ENCODE measurements around the gene ZFPM1. TPM values are rescaled to one million over a fixed set of nuclear protein-coding genes. Genes with fewer than 3 reads are reported as not detected.

Gene ZFPM1
- total RNA-seq, 1 donor from 2014 or later: 1.7 TPM

DNA sequence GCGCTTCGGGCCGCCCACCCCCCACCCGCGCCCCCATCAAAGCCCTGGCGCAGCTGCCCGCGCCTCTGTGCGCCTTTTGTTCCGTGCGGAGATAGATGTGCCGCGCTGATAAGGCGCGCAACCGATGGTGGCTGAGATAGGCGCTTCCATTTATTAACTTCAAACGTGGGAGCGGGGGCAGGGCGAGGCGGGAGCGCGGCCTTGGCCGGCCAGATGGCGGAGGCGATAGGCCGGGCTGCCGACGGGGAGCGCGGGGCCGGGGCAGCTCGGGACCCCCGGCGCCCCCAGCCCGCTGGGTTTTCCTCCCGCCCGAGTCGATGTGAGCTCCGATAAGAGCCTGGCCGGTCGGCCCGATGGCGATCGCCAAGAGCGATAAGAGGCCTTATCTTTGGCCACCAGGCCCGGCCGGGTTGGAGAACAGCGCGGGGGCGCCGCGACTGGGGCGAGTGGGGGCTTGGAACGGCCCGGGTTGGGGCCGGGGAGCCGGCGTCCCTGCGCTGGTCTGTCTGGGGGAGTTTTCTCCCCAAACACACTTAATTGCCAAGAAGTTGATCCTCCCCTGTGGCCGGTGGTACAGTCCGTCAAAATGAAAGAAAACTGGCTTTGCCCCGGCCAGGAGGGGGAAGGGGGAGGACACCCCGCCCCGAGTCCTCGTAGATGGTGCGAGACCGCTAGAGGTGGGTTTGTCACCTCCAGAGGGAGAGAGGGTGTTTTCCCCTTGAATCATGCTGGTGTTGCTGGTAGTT, 2.7 kb downstream of the ZFPM1 start:
- H3K9me3 ChIP-seq: no peaks in the 10 kb centered on the region
- no peak for DNase-seq (ENCODE audit: extremely low spot score in 2 of 2)
- TF ChIP-seq CTCF (IDR thresholded peaks at IDR 0.05) (no peak), POLR2AphosphoS5 (IDR thresholded peaks at IDR 0.05; ENCODE audit: insufficient read depth in 1 of 2, low read depth in 1 of 2) (peak in 1 of 2 donors; percentile 9)
- peaks cover 31% of the 10 kb centered on the region for H3K4me1 ChIP-seq
- H3K27me3 ChIP-seq: no peaks in the 10 kb centered on the region
- H3K36me3 ChIP-seq: no peaks in the 10 kb centered on the region
- H3K27ac ChIP-seq: peak overlapping the region; percentile 65
- intact Hi-C loops (cut with DNase I): no loop called here
- peak overlapping the region; percentile 57 to 80 for H3K4me3 ChIP-seq

GRCh38 chr16:88456356-88457292, 3.5 kb downstream of the ZFPM1 start:
- no peaks in the 10 kb centered on the region for H3K36me3 ChIP-seq
- no peak for DNase-seq (ENCODE audit: extremely low spot score in 2 of 2)
- peak overlapping the region; percentile 57 to 80 for H3K4me3 ChIP-seq
- peak overlapping the region; percentile 65 for H3K27ac ChIP-seq
- H3K4me1 ChIP-seq: peaks cover 31% of the 10 kb centered on the region
- no peak for TF ChIP-seq POLR2A (IDR thresholded peaks at IDR 0.05)
- TF ChIP-seq CTCF (IDR thresholded peaks at IDR 0.05): no peak
- no peak for TF ChIP-seq POLR2AphosphoS5 (IDR thresholded peaks at IDR 0.05; ENCODE audit: insufficient read depth in 1 of 2, low read depth in 1 of 2)
- H3K9me3 ChIP-seq: no peaks in the 10 kb centered on the region
- intact Hi-C loops (cut with DNase I): no loop called here
- no peaks in the 10 kb centered on the region for H3K27me3 ChIP-seq

DNA sequence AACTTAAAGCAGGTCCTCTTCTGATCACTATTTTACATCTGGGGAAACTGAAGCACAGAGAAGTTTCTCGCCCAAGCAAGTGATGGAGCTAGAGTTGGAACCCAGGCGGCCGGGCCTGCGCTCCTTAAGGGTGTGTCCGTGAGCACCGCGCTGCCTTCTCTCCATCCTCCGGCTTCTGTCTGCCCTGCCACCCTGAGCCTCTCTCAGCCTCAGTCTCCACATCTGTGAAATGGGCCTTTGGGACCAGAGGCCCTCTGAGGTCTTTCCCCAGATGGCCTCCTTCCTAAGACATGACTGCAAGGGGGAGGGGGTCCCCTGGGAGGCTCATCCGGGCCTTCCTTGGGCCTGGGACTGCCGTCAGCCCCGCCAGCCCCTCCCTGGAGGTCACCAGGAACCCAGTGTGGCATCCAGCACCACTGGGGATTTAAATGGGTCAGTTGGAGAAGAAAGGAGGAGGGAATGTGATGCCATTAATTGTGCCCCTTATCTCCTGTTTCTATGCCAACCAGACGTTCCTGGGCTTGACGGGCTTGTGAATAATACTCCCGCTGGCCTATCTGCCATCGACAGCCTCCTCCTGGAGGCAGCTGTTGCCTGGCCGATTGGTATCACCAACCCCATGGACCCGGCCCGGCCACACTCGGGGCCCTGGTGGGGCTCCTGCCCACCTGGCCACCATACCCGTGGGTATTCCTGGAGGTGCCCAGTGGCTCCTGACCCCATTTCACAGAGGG, 5.1 kb downstream of the ZFPM1 start:
- Histone ChIP-seq H3K36me3 (no peaks in the 10 kb centered on the region), H3K27me3 (no peaks in the 10 kb centered on the region), H3K4me3 (no peak overlapping the region), H3K4me1 (peaks cover 24% of the 10 kb centered on the region), H3K27ac (no peak overlapping the region), H3K9me3 (no peaks in the 10 kb centered on the region)
- DNase-seq (ENCODE audit: extremely low spot score in 2 of 2): no peak
- TF ChIP-seq POLR2A (IDR thresholded peaks at IDR 0.05): no peak
- intact Hi-C loops (cut with DNase I): no loop called here

DNA sequence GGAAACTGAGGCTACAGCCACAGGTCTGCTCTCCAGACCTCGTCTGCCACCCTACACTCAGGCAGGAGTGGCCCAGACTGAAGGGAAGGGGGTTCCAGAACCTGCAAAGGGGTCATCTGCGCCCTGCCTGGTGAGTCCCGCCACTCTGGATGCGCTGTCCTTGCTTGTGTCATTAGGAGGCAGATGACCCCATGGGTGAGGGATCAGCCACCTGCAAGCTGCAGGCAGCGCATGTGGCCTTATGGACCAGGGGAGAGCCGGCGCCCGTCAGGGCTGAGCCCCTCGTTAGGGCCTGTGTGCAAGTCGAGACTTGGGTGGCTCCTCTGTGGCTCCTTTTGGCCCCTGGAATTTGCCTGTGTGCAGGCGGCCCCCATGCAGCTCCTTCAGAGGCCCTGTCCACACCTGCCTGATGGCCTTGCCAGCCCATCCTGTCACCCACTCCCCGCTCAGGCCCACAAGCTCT, 5.7 kb downstream of the ZFPM1 start:
- Histone ChIP-seq H3K9me3 (no peaks in the 10 kb centered on the region), H3K36me3 (no peaks in the 10 kb centered on the region), H3K27me3 (no peaks in the 10 kb centered on the region), H3K4me3 (no peak overlapping the region), H3K4me1 (peaks cover 22% of the 10 kb centered on the region), H3K27ac (no peak overlapping the region)
- no peak for DNase-seq (ENCODE audit: extremely low spot score in 2 of 2)
- intact Hi-C loops (cut with DNase I): no loop called here
- TF ChIP-seq POLR2AphosphoS5 (IDR thresholded peaks at IDR 0.05; ENCODE audit: insufficient read depth in 1 of 2, low read depth in 1 of 2) (no peak), POLR2A (IDR thresholded peaks at IDR 0.05) (no peak), CTCF (IDR thresholded peaks at IDR 0.05) (no peak)

GRCh38 chr16:88459366-88460073, 6.4 kb downstream of the ZFPM1 start:
- TF ChIP-seq POLR2A (IDR thresholded peaks at IDR 0.05): no peak
- no peak for TF ChIP-seq POLR2AphosphoS5 (IDR thresholded peaks at IDR 0.05; ENCODE audit: insufficient read depth in 1 of 2, low read depth in 1 of 2)
- TF ChIP-seq CTCF (IDR thresholded peaks at IDR 0.05): no peak
- Histone ChIP-seq H3K9me3 (no peaks in the 10 kb centered on the region), H3K4me1 (peaks cover 15% of the 10 kb centered on the region), H3K27ac (no peak overlapping the region), H3K27me3 (no peaks in the 10 kb centered on the region), H3K36me3 (no peaks in the 10 kb centered on the region), H3K4me3 (no peak overlapping the region)
- intact Hi-C loops (cut with DNase I): no loop called here
- DNase-seq (ENCODE audit: extremely low spot score in 2 of 2): no peak
